Mesenchymal stem cell (in vitro differentiated cells and primary cell): ENCODE results near the gene COBL.
A peak's percentile ranks its signal among the peaks of the same experiment; 100 is the strongest.

Experiments used
- DNase-seq: peaks from one replicate; pipeline ENCODE4 v3.0.0-alpha.2; 2013
- H2AFZ ChIP-seq: one replicate; pipeline ENCODE4 v1.6.1; 2013; ENCODE audit warnings: low read depth, mild to moderate bottlenecking, control low read depth, inconsistent platforms, low read length, moderate library complexity
- H2AK5ac ChIP-seq: 2 replicates; pipeline ENCODE4 v1.6.1; 2013; ENCODE audit warnings: low read length, moderate library complexity, mild to moderate bottlenecking, inconsistent platforms; ENCODE audit not compliant: severe bottlenecking
- H2BK120ac ChIP-seq: one replicate; pipeline ENCODE4 v1.6.1; 2013; ENCODE audit warnings: low read depth, mild to moderate bottlenecking, inconsistent platforms, low read length, moderate library complexity
- H2BK12ac ChIP-seq, 2 experiments: one replicate each; pipeline ENCODE4 v1.6.1; 2013; ENCODE audit warnings: inconsistent platforms in 2 of 2, low read length in 2 of 2, mild to moderate bottlenecking in 2 of 2, moderate library complexity in 2 of 2, control low read depth in 1 of 2
- H2BK15ac ChIP-seq: one replicate; pipeline ENCODE4 v1.6.1; 2013; ENCODE audit warnings: mild to moderate bottlenecking, low read depth, inconsistent platforms; ENCODE audit not compliant: poor library complexity, severe bottlenecking
- H2BK5ac ChIP-seq: 2 replicates; pipeline ENCODE4 v1.6.1; 2013; ENCODE audit warnings: low read depth, mild to moderate bottlenecking, low read length, control low read depth, inconsistent platforms; ENCODE audit not compliant: poor library complexity, severe bottlenecking
- H3K14ac ChIP-seq, 2 experiments: one replicate each; pipeline ENCODE4 v1.6.1; 2013; ENCODE audit warnings: inconsistent platforms in 2 of 2, low read length in 2 of 2, control low read depth in 1 of 2, mild to moderate bottlenecking in 1 of 2, moderate library complexity in 1 of 2
- H3K18ac ChIP-seq, 2 experiments: one replicate each; pipeline ENCODE4 v1.6.1; 2013; ENCODE audit warnings: inconsistent platforms in 2 of 2, low read length in 2 of 2, control low read depth in 1 of 2, low read depth in 1 of 2, mild to moderate bottlenecking in 1 of 2
- H3K23ac ChIP-seq, 2 experiments: one replicate each; pipeline ENCODE4 v1.6.1; 2013; ENCODE audit warnings: inconsistent platforms in 2 of 2, low read length in 2 of 2, mild to moderate bottlenecking in 2 of 2, moderate library complexity in 2 of 2, control low read depth in 1 of 2
- H3K27ac ChIP-seq: 2 replicates; pipeline ENCODE4 v1.5.1; 2013; ENCODE audit warnings: mild to moderate bottlenecking, moderate library complexity, low read length, control low read depth, inconsistent platforms; ENCODE audit not compliant: poor library complexity, severe bottlenecking
- H3K27me3 ChIP-seq, 2 experiments: 2 replicates each; pipeline versions ENCODE4 v1.6.1 to v1.7.0; 2013; ENCODE audit warnings: low read length in 2 of 2, mild to moderate bottlenecking in 2 of 2, moderate library complexity in 2 of 2, control low read depth in 1 of 2, inconsistent platforms in 1 of 2; ENCODE audit not compliant: control insufficient read depth in 1 of 2, insufficient read depth in 1 of 2
- H3K36me3 ChIP-seq, 2 experiments: 2 replicates each; pipeline versions ENCODE4 v1.6.1 to v1.7.0; 2013; ENCODE audit warnings: low read length in 2 of 2, control low read depth in 1 of 2, inconsistent platforms in 1 of 2, low read depth in 1 of 2, mild to moderate bottlenecking in 1 of 2; ENCODE audit not compliant: insufficient read depth in 2 of 2, control insufficient read depth in 1 of 2
- H3K4ac ChIP-seq, 2 experiments: one replicate each; pipeline ENCODE4 v1.6.1; 2013; ENCODE audit warnings: inconsistent platforms in 2 of 2, low read length in 2 of 2, mild to moderate bottlenecking in 2 of 2, moderate library complexity in 2 of 2, control low read depth in 1 of 2, low read depth in 1 of 2
- H3K4me1 ChIP-seq: 2 replicates; pipeline ENCODE4 v1.6.1; 2013; ENCODE audit warnings: low read depth, low read length, control low read depth; ENCODE audit not compliant: control insufficient read depth, insufficient read depth
- H3K4me2 ChIP-seq: 2 replicates; pipeline ENCODE4 v1.6.1; 2013; ENCODE audit warnings: low read length, mild to moderate bottlenecking, inconsistent platforms; ENCODE audit not compliant: poor library complexity, severe bottlenecking
- H3K4me3 ChIP-seq, 2 experiments: 2 replicates each; pipeline versions ENCODE4 v1.5.1 to v1.7.0; 2013; ENCODE audit warnings: low read length in 2 of 2, mild to moderate bottlenecking in 2 of 2, control low read depth in 1 of 2, low read depth in 1 of 2; ENCODE audit not compliant: insufficient read depth in 1 of 2
- H3K79me1 ChIP-seq: replicated peaks from 2 replicates; pipeline ENCODE4 v1.6.1; 2013; ENCODE audit warnings: mild to moderate bottlenecking, control low read depth, low read length, inconsistent platforms; ENCODE audit not compliant: poor library complexity, severe bottlenecking
- H3K9ac ChIP-seq: 2 replicates; pipeline ENCODE4 v1.7.0; 2013; ENCODE audit warnings: mild to moderate bottlenecking, low read length, moderate library complexity
- H3K9me3 ChIP-seq: 2 replicates; pipeline ENCODE4 v1.7.0; 2013; ENCODE audit warnings: mild to moderate bottlenecking, low read length; ENCODE audit not compliant: control insufficient read depth
- H4K8ac ChIP-seq: one replicate; pipeline ENCODE4 v1.6.1; 2013; ENCODE audit warnings: inconsistent platforms, mild to moderate bottlenecking, low read length, moderate library complexity
- H4K91ac ChIP-seq: one replicate; pipeline ENCODE4 v1.6.1; 2013; ENCODE audit warnings: mild to moderate bottlenecking, low read length, inconsistent platforms
- whole genome bisulfite sequencing: methylation state at CpG from one replicate; pipeline ENCODE4 v1.1.7; 2013; ENCODE audit warnings: mixed read lengths; 5-methylcytosine and 5-hydroxymethylcytosine counted together

Gene COBL

DNA sequence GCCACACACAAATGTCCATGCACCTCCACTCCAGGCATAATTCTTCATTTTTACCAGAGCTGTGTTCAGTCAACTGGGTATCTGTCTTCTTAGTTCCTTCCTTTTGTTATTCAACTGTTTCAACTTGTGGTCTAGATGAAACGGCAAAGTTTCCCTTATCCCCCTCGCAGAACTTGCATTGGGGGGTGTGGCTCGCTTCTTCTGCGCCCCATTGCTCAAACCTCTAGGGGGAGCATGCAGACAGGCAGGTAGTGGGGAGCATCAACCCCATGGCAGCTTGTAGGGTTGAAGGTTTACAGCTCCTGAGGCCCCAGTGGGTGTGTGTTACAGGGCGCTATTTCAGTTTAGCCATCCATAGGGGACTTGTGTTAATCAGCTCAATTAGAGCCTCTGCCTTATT is 38.3 kb upstream of the COBL start:
- Histone ChIP-seq H3K9ac (no peak overlapping the region), H2AFZ (no peak overlapping the region), H2AK5ac (no peak overlapping the region), H4K91ac (no peak overlapping the region), H3K27me3 (peaks cover 0 to 14% of the 10 kb centered on the region in 2 experiments), H3K4me2 (no peak overlapping the region), H3K23ac (no peak overlapping the region), H3K4ac (no peak overlapping the region), H3K27ac (no peak overlapping the region), H3K79me1 (no peaks in the 10 kb centered on the region), H3K36me3 (no peaks in the 10 kb centered on the region), H3K18ac (no peak overlapping the region), H2BK12ac (no peak overlapping the region), H3K4me1 (peaks cover 1% of the 10 kb centered on the region), H3K4me3 (no peak overlapping the region), H2BK120ac (no peak overlapping the region), H3K14ac (no peak overlapping the region), H4K8ac (no peak overlapping the region), H2BK5ac (no peak overlapping the region), H2BK15ac (no peak overlapping the region), H3K9me3 (peaks cover 8% of the 10 kb centered on the region)
- 78% methylated on average over 5 of the region's 5 CpGs for WGBS
- no peak for DNase-seq

DNA sequence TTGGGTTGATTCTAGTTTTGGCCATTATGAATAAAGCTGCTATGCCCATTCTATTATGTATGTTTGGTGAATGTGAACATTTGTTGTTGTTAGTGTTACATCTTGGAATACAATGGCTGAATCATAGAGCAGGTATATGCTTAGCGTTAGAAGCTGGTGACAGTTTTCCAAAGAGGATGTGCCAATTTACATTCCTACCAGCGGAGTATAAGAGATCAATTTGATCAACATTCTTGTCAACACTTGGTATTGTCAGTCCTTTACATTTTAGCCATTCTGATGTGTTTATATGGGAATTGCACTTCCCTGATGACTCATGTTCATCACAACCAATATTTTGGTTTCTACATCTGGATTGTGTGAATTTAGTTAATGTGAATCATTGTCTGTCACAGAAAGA is 37.8 kb upstream of the COBL start:
- Histone ChIP-seq H3K27me3 (peaks cover 0 to 14% of the 10 kb centered on the region in 2 experiments), H3K27ac (no peak overlapping the region), H3K14ac (no peak overlapping the region), H4K8ac (no peak overlapping the region), H2AK5ac (no peak overlapping the region), H3K4me2 (no peak overlapping the region), H2BK15ac (no peak overlapping the region), H2BK12ac (no peak overlapping the region), H2AFZ (no peak overlapping the region), H3K79me1 (no peaks in the 10 kb centered on the region), H3K4me3 (no peak overlapping the region), H2BK120ac (no peak overlapping the region), H3K36me3 (no peaks in the 10 kb centered on the region), H3K9me3 (peaks cover 8% of the 10 kb centered on the region), H3K23ac (no peak overlapping the region), H2BK5ac (no peak overlapping the region), H3K4me1 (peaks cover 1% of the 10 kb centered on the region), H3K18ac (no peak overlapping the region), H4K91ac (no peak overlapping the region), H3K4ac (no peak overlapping the region), H3K9ac (no peak overlapping the region)
- no peak for DNase-seq
- 100% methylated on average over 1 of the region's 2 CpGs for WGBS

DNA sequence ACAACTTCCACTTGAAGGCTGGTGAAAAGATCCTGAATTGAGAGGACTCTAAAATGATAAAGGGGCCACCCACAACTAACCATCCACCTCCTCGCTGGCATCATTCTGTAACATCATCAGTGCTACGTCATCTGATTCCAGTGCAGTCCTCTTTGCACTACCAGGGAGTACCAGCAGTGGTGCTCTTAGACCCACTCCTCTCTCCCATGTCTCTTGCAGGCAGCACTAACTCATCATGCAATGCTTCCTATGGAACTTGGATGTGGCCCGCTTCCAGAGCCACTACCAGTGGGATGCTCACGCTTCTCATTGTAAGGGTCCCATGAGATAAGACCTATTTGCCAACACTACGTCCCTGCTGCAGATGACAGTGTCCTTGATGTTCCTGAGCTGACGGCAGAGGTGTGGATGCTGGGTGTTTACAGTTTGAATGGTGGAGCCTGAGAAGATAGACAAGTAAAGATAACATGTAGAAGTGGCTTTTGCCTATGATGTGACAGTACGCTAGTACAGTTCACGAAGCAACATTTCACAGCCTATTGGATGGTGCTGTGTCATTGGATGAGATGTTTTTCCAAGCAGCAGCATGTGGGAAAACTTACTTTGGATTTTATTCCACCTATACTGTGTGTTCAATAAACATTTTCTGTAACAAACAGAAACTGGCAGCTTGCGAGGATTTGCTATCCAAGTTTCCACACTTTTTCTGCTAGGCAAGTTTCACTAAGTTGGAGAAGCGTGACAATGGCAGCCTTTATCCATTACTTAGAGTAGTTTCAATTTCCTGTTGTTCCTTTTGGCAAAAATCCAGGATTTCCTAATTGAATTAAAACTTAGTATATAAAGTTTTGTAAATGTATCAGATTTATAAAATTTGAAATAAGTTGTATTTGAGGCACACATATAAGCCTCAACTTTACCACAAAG is 35.8 kb upstream of the COBL start:
- Histone ChIP-seq H3K4me2 (no peak overlapping the region), H3K4me3 (no peak overlapping the region), H2BK12ac (peak overlapping the region in 1 of 2 experiments; percentile 11), H3K14ac (no peak overlapping the region), H3K4me1 (peaks cover 1% of the 10 kb centered on the region), H3K36me3 (no peaks in the 10 kb centered on the region), H3K9ac (peak overlapping the region; percentile 66), H4K91ac (no peak overlapping the region), H2BK15ac (no peak overlapping the region), H3K4ac (no peak overlapping the region), H2BK5ac (no peak overlapping the region), H4K8ac (no peak overlapping the region), H3K9me3 (peaks cover 8% of the 10 kb centered on the region), H3K79me1 (no peaks in the 10 kb centered on the region), H3K18ac (no peak overlapping the region), H3K27ac (no peak overlapping the region), H3K23ac (no peak overlapping the region), H2AK5ac (no peak overlapping the region), H3K27me3 (peaks cover 0 to 14% of the 10 kb centered on the region in 2 experiments), H2AFZ (no peak overlapping the region), H2BK120ac (no peak overlapping the region)
- WGBS = 87% methylated on average over 7 of the region's 10 CpGs
- no peak for DNase-seq

DNA sequence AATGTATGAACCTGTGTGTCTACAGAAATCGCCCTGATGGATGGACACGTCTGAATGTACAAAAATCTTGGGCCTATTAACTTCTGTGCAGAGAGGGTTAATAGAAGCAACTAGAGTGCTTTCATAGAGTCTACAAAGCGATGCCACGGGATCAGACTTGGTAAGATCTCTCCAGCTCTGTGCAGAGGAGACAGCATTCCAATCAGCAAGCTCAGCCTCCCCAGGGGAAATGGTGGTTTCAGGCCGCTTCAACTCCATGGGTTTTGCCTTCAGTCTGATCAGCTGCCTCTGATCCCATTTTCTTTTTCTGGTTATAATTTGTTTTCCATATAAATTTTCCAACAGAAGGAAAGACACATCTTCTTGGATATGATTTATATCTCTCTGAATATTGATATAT is 35.1 kb upstream of the COBL start:
- H3K79me1 ChIP-seq = no peaks in the 10 kb centered on the region
- H3K4ac ChIP-seq = no peak overlapping the region
- no peak overlapping the region for H3K18ac ChIP-seq
- no peak overlapping the region for H2BK120ac ChIP-seq
- H3K27ac ChIP-seq = no peak overlapping the region
- peak; percentile 32 for DNase-seq
- H2BK12ac ChIP-seq = no peak overlapping the region
- peaks cover 0 to 12% of the 10 kb centered on the region in 2 experiments for H3K27me3 ChIP-seq
- no peaks in the 10 kb centered on the region for H3K36me3 ChIP-seq
- H2BK5ac ChIP-seq = no peak overlapping the region
- no peak overlapping the region for H3K4me3 ChIP-seq
- no peak overlapping the region for H2BK15ac ChIP-seq
- no peak overlapping the region for H4K8ac ChIP-seq
- H3K9me3 ChIP-seq = peaks cover 8% of the 10 kb centered on the region
- H3K4me2 ChIP-seq = no peak overlapping the region
- H2AK5ac ChIP-seq = no peak overlapping the region
- 51% methylated on average over 5 of the region's 5 CpGs for WGBS
- H2AFZ ChIP-seq = no peak overlapping the region
- H3K9ac ChIP-seq = peak overlapping the region; percentile 66
- no peak overlapping the region for H4K91ac ChIP-seq
- peaks cover 1% of the 10 kb centered on the region for H3K4me1 ChIP-seq
- H3K14ac ChIP-seq = no peak overlapping the region
- H3K23ac ChIP-seq = no peak overlapping the region
